Muscle layer of colon (tissue), 2 donors: ENCODE measurements around the gene OXA1L.
"Not testable (repeated sequence)": the region's sequence is repeated elsewhere in the genome, so short reads cannot be mapped to it uniquely, and the experiment has no call there.

Source experiments
- H3K27ac ChIP-seq: one replicate; pipeline ENCODE4 v1.7.0; 2013; ENCODE audit warnings: low read depth, mild to moderate bottlenecking, low read length, moderate library complexity
- H3K27me3 ChIP-seq, 2 donors: one replicate each; pipeline ENCODE4 v1.7.0; 2013; ENCODE audit warnings: low read length in 2 of 2, mild to moderate bottlenecking in 2 of 2; ENCODE audit not compliant: insufficient read depth in 2 of 2, control insufficient read depth in 1 of 2
- H3K36me3 ChIP-seq: one replicate; pipeline ENCODE4 v1.7.0; 2013; ENCODE audit warnings: mild to moderate bottlenecking, low read length; ENCODE audit not compliant: insufficient read depth
- H3K4me1 ChIP-seq: one replicate; pipeline ENCODE4 v1.7.0; 2013; ENCODE audit warnings: mild to moderate bottlenecking, low read length; ENCODE audit not compliant: insufficient read depth
- H3K4me3 ChIP-seq, 2 donors: one replicate each; pipeline ENCODE4 v1.7.0; 2013; ENCODE audit warnings: low read length in 2 of 2, low read depth in 1 of 2, mild to moderate bottlenecking in 1 of 2, moderate library complexity in 1 of 2
- H3K9ac ChIP-seq: one replicate; pipeline ENCODE4 v1.7.0; 2013; ENCODE audit warnings: low read length
- H3K9me3 ChIP-seq: one replicate; pipeline ENCODE4 v1.7.0; 2013; ENCODE audit warnings: mild to moderate bottlenecking, low read length
- donor health status: abdominal sarcoma.
- donor health status: Adenocarcinoma of cecum.

The OXA1L gene

DNA sequence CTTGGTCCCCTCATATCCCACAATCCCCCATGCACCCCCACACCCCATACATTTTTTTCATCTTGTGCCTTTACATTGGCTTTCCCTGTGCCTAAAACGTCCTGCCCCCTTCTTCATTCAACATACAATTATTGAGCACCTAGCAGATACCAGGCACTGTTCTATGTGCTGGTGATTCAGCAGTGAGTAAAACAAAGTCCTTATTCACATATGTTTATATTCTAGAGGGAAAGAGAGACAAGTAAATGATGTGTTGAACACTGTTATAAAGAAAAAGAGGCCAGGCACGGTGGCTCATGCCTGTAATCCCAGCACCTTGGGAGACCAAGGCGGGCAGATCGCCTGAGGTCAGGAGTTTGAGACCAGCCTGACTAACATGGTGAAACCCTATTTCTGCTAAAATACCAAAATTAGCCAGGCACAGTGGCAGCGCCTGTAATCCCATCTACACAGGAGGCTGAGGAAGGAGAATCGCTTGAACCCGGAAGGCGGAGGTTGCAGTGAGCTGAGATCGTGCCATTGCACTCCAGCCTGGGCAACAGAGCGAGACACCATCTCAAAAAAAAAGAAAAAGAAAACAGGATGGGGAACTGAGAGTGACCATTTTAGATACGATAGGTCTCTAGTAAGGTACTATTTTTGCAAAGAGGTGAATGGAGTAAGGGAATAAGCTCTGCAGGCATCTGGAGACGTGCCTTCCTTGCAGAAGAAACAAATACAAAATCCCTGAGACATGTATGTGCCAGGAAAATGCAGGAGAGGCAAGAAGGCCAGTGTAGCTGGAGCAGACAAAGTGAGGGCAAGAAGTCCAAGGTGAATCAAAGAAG, 36.6 kb downstream of the OXA1L start:
- no peaks in the 10 kb centered on the region for H3K4me1 ChIP-seq
- H3K9ac ChIP-seq, result no peak overlapping the region
- no peaks in the 10 kb centered on the region for H3K9me3 ChIP-seq
- H3K27me3 ChIP-seq, result no peaks in the 10 kb centered on the region
- H3K4me3 ChIP-seq, result no peak overlapping the region
- no peak overlapping the region for H3K27ac ChIP-seq
- H3K36me3 ChIP-seq, result no peaks in the 10 kb centered on the region

- H3K9ac ChIP-seq, result no peak overlapping the region
- H3K36me3 ChIP-seq, result no peaks in the 10 kb centered on the region
- H3K4me1 ChIP-seq, result no peaks in the 10 kb centered on the region
- H3K9me3 ChIP-seq, result no peaks in the 10 kb centered on the region
- H3K4me3 ChIP-seq, result no peak overlapping the region
- H3K27ac ChIP-seq, result no peak overlapping the region
- H3K27me3 ChIP-seq, result no peaks in the 10 kb centered on the region
These were observed 37.1 kb downstream of the OXA1L start for GRCh38 chr14:22803687-22803974.

DNA sequence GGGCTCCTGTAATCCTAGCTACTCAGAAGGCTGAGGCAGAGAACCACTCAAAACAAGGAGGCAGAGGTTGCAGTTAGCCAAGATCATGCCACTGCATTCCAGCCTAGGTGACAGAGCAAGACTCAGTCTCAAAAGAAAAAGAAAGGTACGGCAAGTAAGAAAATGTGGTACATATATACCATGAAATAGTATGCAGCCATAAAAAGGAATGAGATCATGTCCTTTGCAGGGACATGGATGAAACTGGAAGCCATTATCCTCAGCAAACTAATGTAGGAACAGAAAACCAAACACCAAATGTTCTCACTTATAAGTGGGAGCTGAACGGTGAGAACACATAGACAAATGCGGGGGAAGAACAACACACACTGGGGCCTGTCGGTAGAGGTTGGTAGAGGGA, 38.7 kb downstream of the OXA1L start:
- not testable (repeated sequence) for H3K4me1 ChIP-seq, H3K36me3 ChIP-seq

GRCh38 chr14:22807432-22808087, 41.1 kb downstream of the OXA1L start:
- no peaks in the 10 kb centered on the region for H3K36me3 ChIP-seq
- no peak overlapping the region for H3K27ac ChIP-seq
- H3K4me3 ChIP-seq, result no peak overlapping the region
- H3K9ac ChIP-seq, result no peak overlapping the region
- H3K9me3 ChIP-seq, result no peaks in the 10 kb centered on the region
- H3K27me3 ChIP-seq, result no peaks in the 10 kb centered on the region
- no peaks in the 10 kb centered on the region for H3K4me1 ChIP-seq

More for the DNA sequence above, 38.7 kb downstream of the OXA1L start:
- not testable (repeated sequence) for H3K9me3 ChIP-seq, H3K27me3 ChIP-seq, H3K9ac ChIP-seq, H3K4me3 ChIP-seq, H3K27ac ChIP-seq

DNA sequence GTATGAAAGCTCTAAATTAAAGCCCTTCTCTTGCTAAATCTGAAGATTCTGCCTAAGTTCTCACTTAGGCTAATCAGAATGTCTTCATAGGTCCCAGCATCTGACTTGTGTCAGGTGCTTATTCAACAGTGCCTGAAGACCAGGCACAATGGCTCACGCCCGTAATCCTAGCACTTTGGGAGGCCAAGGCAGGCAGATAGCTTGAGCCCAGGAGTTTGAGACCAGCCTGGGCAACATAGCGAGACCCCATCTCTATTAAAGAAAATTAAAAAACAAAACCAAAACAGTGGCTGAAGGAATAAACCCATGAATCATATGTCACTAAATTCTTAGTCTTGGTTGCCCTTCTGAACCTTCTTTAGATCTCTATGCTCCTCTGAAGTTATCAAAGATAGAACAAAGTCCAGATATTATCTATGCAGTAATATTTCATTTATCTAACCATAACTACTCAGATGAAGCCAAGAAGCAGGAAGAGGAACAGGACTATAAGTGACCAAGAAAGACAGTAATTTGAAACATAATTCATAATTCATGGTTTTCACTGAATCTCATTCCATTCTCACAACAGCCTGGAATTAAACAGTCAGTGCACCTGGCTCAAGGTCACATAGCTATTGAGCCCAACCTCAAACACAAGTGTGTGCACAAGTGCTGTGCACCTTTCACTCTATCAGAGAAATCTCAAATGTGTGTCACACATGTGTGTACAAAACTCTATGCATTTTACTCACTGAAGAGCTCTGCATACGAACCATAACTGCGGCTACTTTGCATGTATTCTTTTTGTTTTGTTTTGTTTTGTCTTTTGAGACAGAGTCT, 42.1 kb downstream of the OXA1L start:
- no peaks in the 10 kb centered on the region for H3K4me1 ChIP-seq
- no peak overlapping the region for H3K27ac ChIP-seq
- H3K9ac ChIP-seq, result no peak overlapping the region
- no peak overlapping the region for H3K4me3 ChIP-seq
- no peaks in the 10 kb centered on the region for H3K9me3 ChIP-seq
- H3K36me3 ChIP-seq, result no peaks in the 10 kb centered on the region
- H3K27me3 ChIP-seq, result no peaks in the 10 kb centered on the region

GRCh38 chr14:22811722-22812121, 45.2 kb downstream of the OXA1L start:
- Histone ChIP-seq H3K4me3 (no peak overlapping the region), H3K4me1 (no peaks in the 10 kb centered on the region), H3K27ac (no peak overlapping the region), H3K9me3 (no peaks in the 10 kb centered on the region), H3K9ac (no peak overlapping the region), H3K27me3 (no peaks in the 10 kb centered on the region), H3K36me3 (no peaks in the 10 kb centered on the region)

- no peak overlapping the region for H3K4me3 ChIP-seq
- no peaks in the 10 kb centered on the region for H3K4me1 ChIP-seq
- no peak overlapping the region for H3K27ac ChIP-seq
- H3K9ac ChIP-seq, result no peak overlapping the region
- no peaks in the 10 kb centered on the region for H3K9me3 ChIP-seq
- no peaks in the 10 kb centered on the region for H3K27me3 ChIP-seq
- no peaks in the 10 kb centered on the region for H3K36me3 ChIP-seq
These were observed 46.3 kb downstream of the OXA1L start for GRCh38 chr14:22812744-22813143.

DNA sequence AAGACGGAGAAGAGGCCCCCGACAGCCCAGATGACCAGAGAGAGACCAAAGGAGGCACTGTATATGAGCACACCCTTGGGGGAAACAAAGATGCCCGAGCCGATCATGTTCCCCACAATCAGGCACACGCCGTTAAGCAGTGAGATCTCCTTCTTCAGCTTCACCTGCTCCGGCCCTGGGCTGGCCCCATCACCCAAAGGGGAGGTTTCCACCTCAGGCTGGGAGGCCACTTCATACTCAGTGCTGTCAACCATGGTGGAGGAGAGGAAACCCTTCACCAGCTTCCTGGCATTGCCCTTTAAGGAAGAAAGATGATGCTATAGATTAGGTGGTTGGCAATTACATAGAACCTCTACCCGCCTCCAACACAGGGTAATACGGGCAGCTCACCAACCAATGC, 46.7 kb downstream of the OXA1L start:
- H3K4me3 ChIP-seq, result no peak overlapping the region

GRCh38 chr14:22814373-22814772, 47.9 kb downstream of the OXA1L start:
- Histone ChIP-seq H3K27ac (no peak overlapping the region), H3K9ac (no peak overlapping the region), H3K9me3 (no peaks in the 10 kb centered on the region), H3K27me3 (no peaks in the 10 kb centered on the region), H3K4me1 (peaks cover 6% of the 10 kb centered on the region), H3K36me3 (no peaks in the 10 kb centered on the region), H3K4me3 (peak overlapping the region in 1 of 2 donors; percentile 23)

More for the DNA sequence above, 46.7 kb downstream of the OXA1L start:
- H3K36me3 ChIP-seq, result no peaks in the 10 kb centered on the region
- H3K27me3 ChIP-seq, result no peaks in the 10 kb centered on the region
- H3K9me3 ChIP-seq, result no peaks in the 10 kb centered on the region
- H3K27ac ChIP-seq, result no peak overlapping the region
- H3K4me1 ChIP-seq, result no peaks in the 10 kb centered on the region
- H3K9ac ChIP-seq, result no peak overlapping the region

DNA sequence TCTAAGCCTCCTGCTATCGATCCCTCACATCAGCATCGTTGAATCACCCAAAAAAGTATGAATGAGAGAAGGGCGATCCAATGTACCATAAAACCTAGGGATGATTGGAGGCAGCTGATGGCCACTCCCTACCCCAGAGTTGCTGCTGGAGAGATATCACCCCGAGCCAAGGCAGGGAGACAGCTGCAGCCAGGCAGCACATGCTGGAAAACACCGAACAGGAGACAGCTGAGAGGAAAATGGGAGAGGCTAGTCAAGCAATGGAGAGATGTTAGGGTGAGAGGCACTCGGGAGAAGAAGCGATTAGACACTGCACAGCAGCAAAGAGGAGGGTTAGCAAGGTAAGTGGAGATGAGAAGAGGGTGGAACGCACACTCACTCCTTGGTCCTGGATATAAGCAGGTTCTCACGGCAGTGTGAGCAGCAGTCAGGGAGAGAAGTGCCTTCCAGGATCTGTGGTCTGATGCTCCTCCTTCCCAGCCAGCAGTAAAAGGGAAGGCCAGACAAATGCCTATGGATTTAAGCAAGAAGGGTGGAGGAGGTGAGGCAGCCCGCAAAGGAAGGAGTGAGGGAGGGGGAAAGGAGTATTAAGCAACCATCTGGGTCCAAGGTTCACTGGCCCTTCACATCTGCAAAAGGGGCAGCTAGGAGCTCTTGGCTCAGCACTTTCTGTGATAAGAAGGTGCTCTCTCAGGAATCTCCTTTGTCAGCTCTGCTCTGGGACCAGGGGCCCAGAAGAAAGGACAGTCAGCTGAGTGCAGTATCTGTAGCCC, 48.6 kb downstream of the OXA1L start, which contains the start of gene SLC7A7:
Gene SLC7A7, minus strand, starts transcription at position 495 of the 773 bp plus-strand sequence. CDS start 2,037 bp downstream, outside the sequence.
- H3K27ac ChIP-seq, result no peak within 1 kb of the TSS
- peaks cover 13% of the 10 kb centered on the region for H3K4me1 ChIP-seq
- peak within 1 kb of the TSS in 1 of 2 donors; percentile 23 for H3K4me3 ChIP-seq
- no peaks in the 10 kb centered on the region for H3K9me3 ChIP-seq
- no peaks in the 10 kb centered on the region for H3K36me3 ChIP-seq
- H3K27me3 ChIP-seq, result no peaks in the 10 kb centered on the region
- no peak within 1 kb of the TSS for H3K9ac ChIP-seq
